ENCODE results near the gene MNT. TPM values are rescaled to one million over a fixed set of nuclear protein-coding genes. Genes with fewer than 3 reads are reported as not detected.

Gene MNT
- total and polyA plus RNA-seq, 2 of the 8 experiments (the other 6 are each of a cell fraction or from before 2014, with no cell fraction given) = 5.0 to 17.3 TPM

- peaks cover 0 to 12% (median 5%) of the 10 kb centered on the region in 4 experiments; a peak in 3 of 7 replicates for H3K4me1 ChIP-seq (replicated peaks in 1 of 4; ENCODE audit: control insufficient read depth in 3 of 4, insufficient read depth in 4 of 4, low read length in 3 of 4)
- H3K56ac ChIP-seq (replicated peaks; ENCODE audit: insufficient read length, low read depth, low read length) = no peak overlapping the region
- WGBS, 2 experiments (ENCODE audit: extremely low coverage in 1 of 2, insufficient coverage in 1 of 2, insufficient read length in 1 of 2, insufficient replicate concordance in 2 of 2, low coverage in 1 of 2, low lambda C conversion rate in 2 of 2, missing lambda C conversion rate in 1 of 2) = 92% methylated on average over 16 of the region's 16 CpGs; no CpG with 5 or more reads in 1 of the 2 experiments
- H3K4ac ChIP-seq (replicated peaks; ENCODE audit: insufficient read length, low read depth, low read length) = no peak overlapping the region
- no peak for TF ChIP-seq TEAD4 (IDR thresholded peaks at IDR 0.05; ENCODE audit: low read depth, low read length)
- TF ChIP-seq SP2 (IDR thresholded peaks at IDR 0.05; ENCODE audit: low read length) = no peak
- TF ChIP-seq SAP30 (IDR thresholded peaks at IDR 0.05; ENCODE audit: insufficient read depth, insufficient replicate concordance, low read length) = no peak
- no peak for TF ChIP-seq CTBP2 (IDR thresholded peaks at IDR 0.05; ENCODE audit: borderline replicate concordance, insufficient read depth, insufficient read length, low read length)
- no peaks in the 10 kb centered on the region for H3K79me1 ChIP-seq (ENCODE audit: low read depth, low read length)
- no peak overlapping the region for H2BK120ac ChIP-seq (replicated peaks; ENCODE audit: low read depth, low read length)
- DNase-seq (ENCODE audit: low read depth in 1 of 2, low spot score in 2 of 2) = no peak
- H3K4me3 ChIP-seq (ENCODE audit: extremely low read depth in 1 of 4, insufficient read depth in 2 of 4, low read depth in 3 of 4, low read length in 4 of 4) = no peak overlapping the region
- no peaks in the 10 kb centered on the region for H3K79me2 ChIP-seq (ENCODE audit: control insufficient read depth in 1 of 2, insufficient read depth in 2 of 2, low read length in 2 of 2)
- no peak overlapping the region for H2AFZ ChIP-seq (ENCODE audit: low read length)
- no peak overlapping the region for H3K14ac ChIP-seq (ENCODE audit: insufficient read length)
- H3K23me2 ChIP-seq (ENCODE audit: low read depth, low read length) = no peaks in the 10 kb centered on the region
- H3K27ac ChIP-seq (ENCODE audit: low read depth, low read length) = no peak overlapping the region; the same call in 1 of the 2 replicates
- ChIA-PET CTCF (ENCODE audit: partially characterized antibody) (interaction anchor here (1.0 to 13.4 kb wide), 5 partner anchors 11 to 43 kb away, joined by 3 to 209 read pairs (median 6); no protein-coding TSS in a partner anchor), POLR2A (ENCODE audit: partially characterized antibody) (interaction anchor here (0.5 to 2.3 kb wide), 3 partner anchors 9 to 281 kb away, joined by 3 to 12 read pairs (median 3); no protein-coding TSS in a partner anchor)
- H3K4me2 ChIP-seq (ENCODE audit: insufficient read depth in 1 of 2, low read depth in 2 of 2, low read length in 2 of 2) = no peak overlapping the region
- peaks cover 2 to 13% (median 8%) of the 10 kb centered on the region in 4 experiments; a peak in 5 of 8 replicates for H3K36me3 ChIP-seq (ENCODE audit: control insufficient read depth in 2 of 4, insufficient read depth in 4 of 4, low read length in 3 of 4)
- no peak overlapping the region for H2AK5ac ChIP-seq (ENCODE audit: low read depth, low read length)
- no peak overlapping the region for H4K91ac ChIP-seq (replicated peaks; ENCODE audit: insufficient read length, low read length)
- peaks cover 2 to 3% of the 10 kb centered on the region in 2 experiments for H4K20me1 ChIP-seq (replicated peaks in 1 of 2; ENCODE audit: control insufficient read depth in 1 of 2, insufficient read depth in 2 of 2, low read length in 2 of 2)
- H2BK5ac ChIP-seq (ENCODE audit: low read depth, low read length) = no peak overlapping the region
- no peak overlapping the region for H4K5ac ChIP-seq (ENCODE audit: insufficient read length, low read depth, low read length)
- H3K27me3 ChIP-seq (replicated peaks in 1 of 4; ENCODE audit: control insufficient read depth in 3 of 4, extremely low read depth in 1 of 4, insufficient read depth in 3 of 4, low read length in 3 of 4) = no peaks in the 10 kb centered on the region
- no peak overlapping the region for H2BK12ac ChIP-seq (ENCODE audit: low read depth, low read length)
- H3K18ac ChIP-seq (ENCODE audit: extremely low read depth, low read length) = no peak overlapping the region
- H4K8ac ChIP-seq (ENCODE audit: extremely low read depth, insufficient read depth, low read length) = no peak overlapping the region
- no peak overlapping the region for H3K9ac ChIP-seq (replicated peaks in 1 of 4; ENCODE audit: extremely low read depth in 1 of 4, low read depth in 3 of 4, low read length in 3 of 4)
- H3K23ac ChIP-seq (ENCODE audit: insufficient read length) = no peak overlapping the region
- H2BK20ac ChIP-seq (ENCODE audit: low read length) = no peak overlapping the region
- no peak for FAIRE-seq
- H3K9me3 ChIP-seq (ENCODE audit: insufficient read depth in 2 of 2, low read depth in 1 of 2, low read length in 1 of 2) = no peaks in the 10 kb centered on the region
- no peak overlapping the region for H2BK15ac ChIP-seq (ENCODE audit: low read length)
Observed at GRCh38 chr17:2372681-2373080, 28.2 kb downstream of the MNT start.
